SU-DHL-6 (cell line): ENCODE measurements around the gene ARHGAP10.
"Not testable (repeated sequence)": the region's sequence is repeated elsewhere in the genome, so short reads cannot be mapped to it uniquely, and the experiment has no call there.

Source experiments
- CTCF ChIP-seq: fragments of 200-600 bp; sonication (generic); IDR thresholded peaks from one replicate; pipeline ENCODE4 v1.5.1; 2017; ENCODE audit warnings: antibody characterized with exemption, mild to moderate bottlenecking, low read length, moderate library complexity; ENCODE audit not compliant: insufficient read depth, poor library complexity, severe bottlenecking
- EZH2phosphoT487 ChIP-seq: fragments of 200-600 bp; sonication (generic), shearing (Covaris generic); conservative IDR thresholded peaks from 2 replicates; pipeline ENCODE4 v1.6.1; 2018; ENCODE audit warnings: mild to moderate bottlenecking, antibody characterized with exemption, low read length, moderate library complexity, mixed read lengths

- TF ChIP-seq EZH2phosphoT487, CTCF: not testable (repeated sequence)
These were observed 180.2 kb downstream of the ARHGAP10 start for GRCh38 chr4:147912106-147912505.
